Right lobe of liver (tissue), 4 donors: ENCODE data around the gene FYN.

Experiments
- CTCF ChIP-seq, 4 donors: fragments of 200-600 bp in 3 of 4; fragments of 450-650 bp in 1 of 4; IDR thresholded peaks; one replicate each; pipeline versions ENCODE4 v1.5.1 to v1.8.0; 2016 to 2022; ENCODE audit warnings: antibody characterized with exemption in 4 of 4, mild to moderate bottlenecking in 2 of 4
- POLR2A ChIP-seq: fragments of 450-650 bp; IDR thresholded peaks from one replicate; pipeline ENCODE4 v1.6.1; 2017; ENCODE audit warnings: antibody characterized with exemption, mild to moderate bottlenecking
- donor health status: DM: no; HTN: no; CAD: no.
- donor health status: DM: no; HTN: no; CAD: no.
- donor health status: DM: no; HTN: yes; CAD: no.

- no peak for TF ChIP-seq CTCF (IDR thresholded peaks at IDR 0.05)
- no peak for TF ChIP-seq POLR2A
These were observed 191.4 kb downstream of the FYN start for GRCh38 chr6:111681860-111682259.
